HG03571 (cell line): ENCODE results near the gene GPER1.
"Not testable (repeated sequence)": the region's sequence is repeated elsewhere in the genome, so short reads cannot be mapped to it uniquely, and the experiment has no call there.

Experiments used
- ATAC-seq: cut with Tn5 transposase; IDR thresholded peaks from one replicate; pipeline ENCODE4 v1.9.1; 2021; ENCODE audit not compliant: unreplicated experiment

The GPER1 gene

GRCh38 chr7:1116383-1117008 lies 28.6 kb downstream of the GPER1 start:
- ATAC-seq, result not testable (repeated sequence)

DNA sequence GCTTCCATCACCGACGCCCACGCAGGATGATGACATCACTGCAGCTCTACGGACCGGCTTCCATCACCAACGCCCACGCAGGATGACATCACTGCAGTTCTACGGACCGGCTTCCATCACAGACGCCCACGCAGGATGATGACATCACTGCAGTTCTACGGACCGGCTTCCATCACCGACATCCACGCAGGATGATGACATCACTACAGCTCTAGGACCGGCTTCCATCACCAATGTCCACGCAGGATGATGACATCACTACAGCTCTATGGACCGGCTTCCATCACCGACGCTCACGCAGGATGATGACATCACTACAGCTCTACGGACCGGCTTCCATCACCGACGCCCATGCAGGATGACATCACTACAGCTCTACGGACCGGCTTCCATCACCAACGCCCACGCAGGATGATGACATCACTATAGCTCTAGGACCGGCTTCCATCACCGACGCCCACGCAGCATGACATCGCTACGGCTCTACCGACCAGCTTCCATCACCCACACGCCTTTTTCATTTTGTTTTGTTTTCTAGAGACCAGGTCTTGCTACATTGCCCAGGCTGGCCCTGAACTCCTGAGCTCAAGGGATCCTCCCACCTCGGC lies 29.5 kb downstream of the GPER1 start:
- no peak for ATAC-seq

- no peak for ATAC-seq
Observed at GRCh38 chr7:1119201-1119600, 31.3 kb downstream of the GPER1 start.

GRCh38 chr7:1120791-1121190 lies 32.9 kb downstream of the GPER1 start:
- no peak for ATAC-seq

- no peak for ATAC-seq
Observed at GRCh38 chr7:1121476-1121875, 33.6 kb downstream of the GPER1 start.

GRCh38 chr7:1121886-1122831 lies 34.2 kb downstream of the GPER1 start:
- no peak for ATAC-seq

DNA sequence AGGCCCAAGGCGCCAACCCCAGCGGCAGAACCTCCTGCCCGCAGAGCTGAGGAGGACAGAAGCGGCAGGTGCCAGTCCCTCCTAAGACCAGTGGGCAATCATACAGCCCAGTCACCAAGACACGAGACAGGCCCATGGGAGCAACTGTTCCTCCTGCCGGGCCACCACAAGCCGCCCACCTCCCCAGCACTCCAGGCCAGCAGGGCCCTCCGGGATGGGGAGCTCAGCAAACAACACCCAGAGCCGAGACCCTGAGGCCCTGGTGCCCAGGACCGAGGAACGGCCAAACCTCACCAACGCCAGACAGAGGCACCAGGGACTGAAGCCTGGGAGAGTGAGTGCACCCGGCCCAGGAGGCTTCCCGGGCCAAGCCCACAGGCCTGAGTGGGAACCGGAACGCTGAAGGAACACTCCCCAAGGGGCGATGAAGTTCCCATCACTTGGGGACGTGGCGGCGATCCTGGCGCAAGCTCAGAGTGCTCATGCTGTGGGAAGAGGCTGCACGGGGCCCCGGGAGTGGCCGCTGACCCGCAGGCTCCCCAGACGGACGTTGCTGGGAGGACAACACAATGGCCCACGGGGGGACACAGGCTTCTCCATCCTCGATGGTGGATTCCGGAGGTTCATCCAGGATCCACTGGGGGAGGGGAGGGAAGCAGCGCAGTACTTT lies 35.1 kb downstream of the GPER1 start:
- no peak for ATAC-seq

- no peak for ATAC-seq
Observed at GRCh38 chr7:1123715-1124114, 35.8 kb downstream of the GPER1 start.

GRCh38 chr7:1124164-1124563 lies 36.3 kb downstream of the GPER1 start:
- no peak for ATAC-seq

DNA sequence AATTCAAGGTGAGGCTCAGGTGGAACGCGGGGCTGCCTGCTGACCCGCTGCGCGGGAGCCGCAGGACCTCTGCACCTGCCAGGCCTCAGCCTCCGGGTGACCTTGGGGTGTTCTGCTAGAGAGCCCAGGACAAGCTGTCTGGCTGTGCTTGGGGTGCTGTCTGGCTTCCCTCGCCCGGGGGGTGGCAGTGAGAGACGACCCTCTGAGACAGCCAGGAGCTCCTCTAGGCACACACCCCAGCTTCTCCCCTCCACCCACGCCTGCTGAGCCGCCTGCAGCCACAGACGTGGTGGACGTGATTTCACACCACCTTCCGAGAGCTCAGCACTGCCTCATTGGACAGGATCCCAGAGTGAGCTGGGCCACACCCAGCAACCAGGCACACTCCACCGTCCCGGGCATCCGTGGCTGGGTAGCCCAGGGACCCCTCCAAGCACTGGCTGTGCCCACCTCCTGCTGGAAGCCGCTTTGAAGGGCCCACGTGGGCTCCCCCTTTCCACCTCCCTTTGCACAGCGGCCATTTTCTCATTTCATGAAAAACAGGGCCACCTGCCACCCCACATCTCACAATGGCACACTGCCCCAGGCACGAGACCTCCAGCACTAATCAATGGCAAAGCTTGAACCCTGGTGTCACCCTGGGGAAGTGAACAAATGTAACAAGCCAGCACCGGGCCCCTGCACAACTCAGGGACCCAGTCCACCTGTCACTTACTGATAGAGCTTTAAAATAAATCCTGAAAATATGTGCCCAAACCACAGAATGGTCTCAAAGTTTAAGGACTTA lies 37.1 kb downstream of the GPER1 start:
- ATAC-seq, result no peak

- ATAC-seq, result no peak
Observed at GRCh38 chr7:1125603-1125969, 37.7 kb downstream of the GPER1 start.

GRCh38 chr7:1127001-1127400 lies 39.1 kb downstream of the GPER1 start:
- no peak for ATAC-seq

- ATAC-seq, result no peak
Observed at GRCh38 chr7:1129431-1129830, 41.5 kb downstream of the GPER1 start.

GRCh38 chr7:1130021-1130990 lies 42.4 kb downstream of the GPER1 start:
- ATAC-seq, result no peak

GRCh38 chr7:1131471-1132265 lies 43.8 kb downstream of the GPER1 start:
- no peak for ATAC-seq

GRCh38 chr7:1134951-1135350 lies 47.0 kb downstream of the GPER1 start:
- no peak for ATAC-seq

- no peak for ATAC-seq
Observed at GRCh38 chr7:1136841-1137516, 49.1 kb downstream of the GPER1 start.

DNA sequence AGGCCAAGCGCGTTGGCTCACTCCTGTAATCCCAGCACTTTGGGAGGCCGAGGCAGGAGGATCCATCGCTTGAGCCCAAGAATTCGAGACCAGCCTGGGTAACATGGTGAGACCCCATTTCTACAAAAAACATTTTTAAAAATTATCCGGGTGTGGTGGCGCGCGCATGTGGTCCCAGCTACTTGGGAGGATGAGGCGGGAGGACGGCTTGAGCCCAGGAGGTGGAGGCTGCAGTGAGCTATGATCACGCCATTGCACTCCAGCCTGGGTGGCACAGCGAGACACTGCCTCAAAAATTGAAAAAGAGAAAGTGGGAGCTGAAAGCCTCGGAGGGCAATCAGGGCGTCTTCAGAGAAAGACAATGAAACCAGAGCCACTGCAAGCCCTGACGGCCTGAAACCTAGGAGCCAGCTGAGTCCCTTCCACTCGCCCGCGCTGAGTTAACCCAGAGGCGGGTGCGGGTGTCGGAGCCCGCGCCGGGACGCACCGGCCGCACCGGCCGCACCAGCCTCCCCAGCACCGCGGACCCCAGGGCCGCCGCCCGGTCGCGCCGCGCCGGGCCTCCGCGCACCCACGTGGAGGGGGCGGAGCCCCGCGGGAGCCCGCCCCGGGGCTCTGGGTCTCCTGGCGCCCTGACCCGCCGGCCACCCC lies 49.7 kb downstream of the GPER1 start:
- peak; percentile 69 for ATAC-seq
